Stimulated activated naive CD4-positive, alpha-beta T cell (primary cell): ENCODE data around the gene TMEM52.
A peak's percentile ranks its signal among the peaks of the same experiment; 100 is the strongest.

Source experiments
- DNase-seq, 6 experiments: peaks; one replicate each; lab custom pipeline; 2025; lab: John Stamatoyannopoulos, UW

TMEM52 gene

GRCh38 chr1:1926886-1927660 lies 8.0 kb upstream of the TMEM52 start:
- no peak for DNase-seq

GRCh38 chr1:1926346-1926811 lies 7.3 kb upstream of the TMEM52 start:
- DNase-seq = no peak

DNA sequence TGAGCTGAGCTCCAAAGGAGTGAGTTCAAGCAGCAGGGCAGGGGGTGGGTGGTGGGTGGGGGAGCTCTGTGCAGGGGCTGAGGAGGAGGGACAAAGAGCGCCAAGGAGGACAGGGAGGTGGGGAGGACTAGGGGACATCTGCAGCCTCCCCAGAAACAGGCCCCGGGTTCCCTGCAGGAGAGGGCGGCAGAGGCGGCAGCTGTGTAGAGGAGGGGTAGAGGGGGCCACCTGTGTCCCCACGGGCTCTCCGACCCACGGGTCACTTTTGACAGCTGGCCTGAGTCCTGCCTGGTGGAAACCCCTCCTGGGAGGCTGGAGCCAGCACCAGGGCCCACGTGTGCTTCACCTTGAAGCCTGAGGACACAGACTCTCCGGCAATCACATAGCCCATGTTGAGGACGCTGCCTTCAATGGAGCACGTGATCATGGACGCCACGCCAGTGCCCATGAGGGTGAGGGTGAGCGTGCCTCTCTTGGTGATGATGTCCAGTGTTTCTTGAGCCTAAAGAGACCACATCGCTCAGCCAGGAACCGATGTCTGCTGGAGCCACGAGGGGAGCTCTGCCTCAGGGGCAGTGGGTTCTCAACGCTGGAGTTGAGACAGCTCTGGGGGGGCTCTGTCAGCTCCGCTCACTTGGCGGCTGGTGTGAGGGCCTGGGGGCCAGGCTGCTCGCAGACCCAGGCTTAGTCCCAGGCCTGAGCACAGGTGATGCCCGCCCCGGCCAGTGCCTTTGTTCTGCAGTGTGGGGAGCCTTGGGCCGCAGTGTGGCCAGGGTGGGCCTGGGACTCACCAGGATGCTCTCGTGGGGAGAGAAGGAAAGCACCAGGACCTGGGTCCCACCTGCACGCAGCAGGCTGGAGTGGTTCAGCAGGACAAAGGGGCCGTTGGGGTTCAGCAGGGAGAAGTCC lies 6.6 kb upstream of the TMEM52 start:
- DNase-seq = no peak

- no peak for DNase-seq
These were observed 5.8 kb upstream of the TMEM52 start for GRCh38 chr1:1924849-1925248.

- no peak for DNase-seq
These were observed 5.3 kb upstream of the TMEM52 start for GRCh38 chr1:1924386-1924785.

- DNase-seq = no peak
These were observed 4.1 kb upstream of the TMEM52 start for GRCh38 chr1:1922956-1923833.

GRCh38 chr1:1922702-1922955 lies 3.5 kb upstream of the TMEM52 start:
- no peak for DNase-seq

- no peak for DNase-seq
These were observed 3.0 kb upstream of the TMEM52 start for GRCh38 chr1:1921901-1922701.

- DNase-seq = no peak
These were observed 2.4 kb upstream of the TMEM52 start for GRCh38 chr1:1921459-1921862.

- no peak for DNase-seq
These were observed 1.8 kb upstream of the TMEM52 start for GRCh38 chr1:1920608-1921458.

GRCh38 chr1:1920057-1920607 lies 1.1 kb upstream of the TMEM52 start:
- no peak for DNase-seq

GRCh38 chr1:1919304-1920056 lies 401 bp upstream of the TMEM52 start:
- DNase-seq = peak; percentile 99 to 100 (median 100)

DNA sequence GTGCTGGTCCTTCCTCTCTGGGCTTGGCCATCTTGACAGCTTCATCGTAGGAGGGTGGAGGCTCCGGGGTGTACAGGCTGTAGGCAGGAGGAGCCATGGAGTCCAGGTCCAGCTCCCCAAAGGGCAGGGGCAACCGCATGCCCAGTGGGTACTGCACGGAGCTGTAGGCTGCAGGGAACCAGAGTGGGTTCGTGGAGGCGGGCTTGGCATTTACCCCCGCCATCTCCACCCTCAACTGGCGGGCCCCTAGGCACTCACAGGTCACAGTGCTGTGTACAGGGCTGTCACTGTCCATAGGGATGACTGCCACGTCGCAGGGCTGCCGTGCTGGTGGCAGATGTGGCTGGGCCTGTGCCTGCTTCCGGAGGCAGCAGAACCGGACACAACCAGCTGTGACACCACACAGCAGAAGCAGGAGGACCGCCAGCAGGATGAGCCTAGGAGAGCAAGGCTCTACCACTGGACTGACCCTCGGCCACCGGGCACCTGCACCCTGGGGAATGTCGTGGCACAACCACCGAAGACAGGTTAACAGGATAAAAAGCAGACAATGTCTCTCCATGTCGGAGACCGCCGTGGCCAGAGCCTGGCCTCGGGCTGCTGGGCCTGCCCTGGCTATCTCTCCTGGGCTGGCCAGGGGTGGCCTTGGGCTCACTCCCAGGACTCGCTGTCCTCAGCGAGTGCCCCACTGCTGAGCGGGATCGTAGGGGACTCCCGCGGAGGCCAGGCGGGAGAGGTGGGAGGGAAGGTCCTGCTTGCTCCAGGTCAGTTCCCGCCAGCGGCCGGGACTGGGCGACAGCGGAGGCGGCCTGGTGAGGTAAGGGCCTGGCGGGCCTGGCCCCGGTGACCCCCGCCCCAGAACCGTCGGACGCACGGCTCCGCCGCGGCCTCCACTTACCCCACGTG lies 831 bp downstream of the TMEM52 start:
- DNase-seq = no peak

GRCh38 chr1:1917304-1917976 lies 1.6 kb downstream of the TMEM52 start:
- no peak for DNase-seq

DNA sequence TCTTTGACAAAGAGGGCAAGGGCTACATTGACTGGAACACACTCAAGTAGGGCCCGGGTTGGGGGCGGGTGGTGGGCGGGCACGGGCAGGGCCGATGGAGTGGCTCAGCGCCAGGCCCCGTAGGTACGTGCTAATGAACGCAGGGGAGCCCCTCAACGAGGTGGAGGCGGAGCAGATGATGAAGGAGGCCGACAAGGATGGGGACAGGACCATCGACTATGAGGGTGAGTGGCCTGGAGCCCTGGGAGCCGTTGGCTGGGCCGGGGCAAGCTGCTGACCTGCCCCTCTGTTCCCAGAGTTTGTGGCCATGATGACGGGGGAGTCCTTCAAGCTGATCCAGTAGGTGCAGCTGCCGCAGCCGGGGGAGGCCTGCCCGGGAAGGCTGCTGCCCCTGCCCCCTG lies 2.2 kb downstream of the TMEM52 start:
- no peak for DNase-seq

GRCh38 chr1:1915911-1916840 lies 2.9 kb downstream of the TMEM52 start:
- DNase-seq = no peak
